ENCODE results near the gene RNU5B-1. TPM values are rescaled to one million over a fixed set of nuclear protein-coding genes. Genes with fewer than 3 reads are reported as not detected.

RNU5B-1 gene
- polyA plus RNA-seq, 3 donors = not detected

GRCh38 chr15:65338823-65339222, 34.3 kb downstream of the RNU5B-1 start:
- no peak overlapping the region for H3K9ac ChIP-seq (ENCODE audit: insufficient read depth, low read length, poor library complexity, severe bottlenecking)
- no peaks in the 10 kb centered on the region for H3K4me1 ChIP-seq (ENCODE audit: control insufficient read depth in 1 of 2, insufficient read depth in 2 of 2, low read length in 2 of 2)
- no peak overlapping the region for H3K4me2 ChIP-seq (replicated peaks; ENCODE audit: extremely low read depth, low read length, poor library complexity, severe bottlenecking)
- Mint-ChIP-seq H3K4me3 (no peak overlapping the region), H3K27ac (no peak overlapping the region), H3K36me3 (no peaks in the 10 kb centered on the region), H3K4me1 (no peaks in the 10 kb centered on the region), H3K9me3 (peaks cover 0 to 2% (median 0%) of the 10 kb centered on the region in 7 donors), H3K27me3 (ENCODE audit: low read depth in 3 of 3) (peaks cover 10 to 31% (median 13%) of the 10 kb centered on the region in 3 donors)
- intact Hi-C loops (cut with micrococcal nuclease) = no loop called here
- H3K36me3 ChIP-seq (replicated peaks in 1 of 2; ENCODE audit: control insufficient read depth in 1 of 2, insufficient read depth in 2 of 2, low read length in 2 of 2) = no peaks in the 10 kb centered on the region
- 89% methylated on average over 8 of the region's 8 CpGs for WGBS (ENCODE audit: insufficient coverage)
- no peaks in the 10 kb centered on the region for H3K79me2 ChIP-seq (ENCODE audit: insufficient read depth, low read length)
- peaks cover 0 to 5% of the 10 kb centered on the region in 2 donors for H3K27me3 ChIP-seq (ENCODE audit: control insufficient read depth in 2 of 2, insufficient read depth in 2 of 2, low read length in 2 of 2)
- no peak overlapping the region for H3K4me3 ChIP-seq (replicated peaks in 1 of 3; ENCODE audit: low read depth in 2 of 3, low read length in 3 of 3)
- DNase-seq = no peak
- no peak overlapping the region for H2AFZ ChIP-seq (ENCODE audit: insufficient read depth, low read depth, low read length, poor library complexity, severe bottlenecking)
- H3K27ac ChIP-seq (ENCODE audit: low read depth in 1 of 2, low read length in 2 of 2) = no peak overlapping the region
- no peaks in the 10 kb centered on the region for H4K20me1 ChIP-seq (ENCODE audit: insufficient read depth, low read length)
- no peaks in the 10 kb centered on the region for H3K9me3 ChIP-seq (replicated peaks in 1 of 2; ENCODE audit: control insufficient read depth in 1 of 2, insufficient read depth in 1 of 2, low read length in 2 of 2)
- no peak for TF ChIP-seq CTCF (IDR thresholded peaks at IDR 0.05)

- no peak overlapping the region for H3K9ac ChIP-seq (ENCODE audit: insufficient read depth, low read length, poor library complexity, severe bottlenecking)
- Mint-ChIP-seq H3K36me3 (no peaks in the 10 kb centered on the region), H3K27me3 (ENCODE audit: low read depth in 3 of 3) (peaks cover 10 to 33% (median 13%) of the 10 kb centered on the region in 3 donors), H3K9me3 (peaks cover 0 to 2% (median 0%) of the 10 kb centered on the region in 7 donors), H3K4me1 (no peaks in the 10 kb centered on the region), H3K27ac (no peak overlapping the region), H3K4me3 (no peak overlapping the region)
- H3K4me2 ChIP-seq (replicated peaks; ENCODE audit: extremely low read depth, low read length, poor library complexity, severe bottlenecking) = no peak overlapping the region
- no peak overlapping the region for H3K27ac ChIP-seq (ENCODE audit: low read depth in 1 of 2, low read length in 2 of 2)
- H3K79me2 ChIP-seq (ENCODE audit: insufficient read depth, low read length) = no peaks in the 10 kb centered on the region
- no peak for TF ChIP-seq CTCF (IDR thresholded peaks at IDR 0.05)
- intact Hi-C loops (cut with micrococcal nuclease) = no loop called here
- H3K36me3 ChIP-seq (replicated peaks in 1 of 2; ENCODE audit: control insufficient read depth in 1 of 2, insufficient read depth in 2 of 2, low read length in 2 of 2) = no peaks in the 10 kb centered on the region
- H4K20me1 ChIP-seq (ENCODE audit: insufficient read depth, low read length) = no peaks in the 10 kb centered on the region
- H3K4me1 ChIP-seq (ENCODE audit: control insufficient read depth in 1 of 2, insufficient read depth in 2 of 2, low read length in 2 of 2) = no peaks in the 10 kb centered on the region
- DNase-seq = no peak
- WGBS (ENCODE audit: insufficient coverage) = 76% methylated on average over 5 of the region's 6 CpGs
- H3K27me3 ChIP-seq (ENCODE audit: control insufficient read depth in 2 of 2, insufficient read depth in 2 of 2, low read length in 2 of 2) = peaks cover 0 to 5% of the 10 kb centered on the region in 2 donors
- no peaks in the 10 kb centered on the region for H3K9me3 ChIP-seq (replicated peaks in 1 of 2; ENCODE audit: control insufficient read depth in 1 of 2, insufficient read depth in 1 of 2, low read length in 2 of 2)
- H3K4me3 ChIP-seq (replicated peaks in 1 of 3; ENCODE audit: low read depth in 2 of 3, low read length in 3 of 3) = no peak overlapping the region
- H2AFZ ChIP-seq (ENCODE audit: insufficient read depth, low read depth, low read length, poor library complexity, severe bottlenecking) = no peak overlapping the region
Observed at GRCh38 chr15:65339416-65339815, 34.9 kb downstream of the RNU5B-1 start.

All from CD14-positive monocyte (primary cell).